Right renal pelvis (tissue), 4 donors: ENCODE measurements around the gene TMEM94. TPM values are rescaled to one million over a fixed set of nuclear protein-coding genes. Genes with fewer than 3 reads are reported as not detected.
A peak's percentile ranks its signal among the peaks of the same experiment; 100 is the strongest.
"Not testable (repeated sequence)": the region's sequence is repeated elsewhere in the genome, so short reads cannot be mapped to it uniquely, and the experiment has no call there.

Experiments
- DNase-seq, 4 donors: peaks; one replicate each; pipeline ENCODE4 v3.0.0-alpha.2; 2013; ENCODE audit warnings: low read depth in 4 of 4, low spot score in 3 of 4, missing footprints in 1 of 4
- polyA plus RNA-seq, 4 donors: library from polyadenylated mRNA; unstranded; fragments of 120-200 nt; gene quantifications; one replicate each; pipeline ENCODE4 v1.2.1, GENCODE V29; 2013; ENCODE audit not compliant: insufficient read length in 4 of 4

TMEM94 gene
- polyA plus RNA-seq, 4 donors = 77.7 to 99.0 (median 81.1) TPM

DNA sequence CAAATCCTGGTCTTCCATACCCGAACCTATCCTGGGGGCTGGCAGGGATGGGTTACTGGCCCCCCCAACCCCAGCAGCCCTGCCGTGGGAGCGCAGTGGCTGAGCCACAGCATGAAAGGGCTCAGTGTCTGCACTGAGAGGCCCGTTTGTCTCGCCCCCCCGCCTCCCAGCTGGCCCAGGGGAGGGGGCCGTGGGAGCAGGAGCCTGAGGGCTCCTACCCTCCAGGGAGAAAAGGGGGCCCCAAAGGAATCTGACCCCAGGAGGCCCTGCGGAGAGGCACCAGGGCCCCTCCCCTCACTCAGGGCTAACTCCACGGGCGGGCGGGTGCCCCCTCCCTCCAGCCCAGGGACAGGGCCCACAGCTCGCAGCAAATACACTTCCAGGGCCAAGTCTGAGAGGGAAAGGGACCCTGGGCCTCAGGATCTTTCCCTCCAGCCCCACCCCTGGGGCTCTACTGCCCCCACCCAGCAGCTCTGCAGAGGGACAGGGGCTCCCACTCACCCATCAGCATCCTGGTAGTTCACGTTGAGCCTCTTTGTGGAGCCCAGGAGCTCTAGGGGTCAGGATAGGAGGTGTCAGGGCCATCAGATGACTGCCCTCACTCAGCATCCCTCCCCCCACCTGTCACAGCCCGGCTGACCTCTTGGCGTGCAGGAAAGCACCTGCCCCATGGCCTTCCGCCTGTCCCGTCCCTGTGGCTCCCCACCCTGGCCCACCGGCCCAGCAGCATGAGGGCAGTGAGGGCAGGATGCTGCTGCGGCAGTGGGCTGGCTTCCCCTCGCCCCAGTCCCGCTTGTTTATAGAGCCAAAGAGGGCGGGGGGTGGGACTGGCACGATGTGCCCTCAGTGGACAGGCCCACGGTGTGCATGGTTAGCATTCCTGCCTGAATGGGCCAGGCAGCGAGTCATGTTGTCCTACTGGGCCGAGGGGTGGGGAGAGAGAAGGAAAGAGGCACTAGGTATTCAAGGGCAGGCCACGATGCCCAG lies 51.6 kb downstream of the TMEM94 start:
- DNase-seq = no peak

DNA sequence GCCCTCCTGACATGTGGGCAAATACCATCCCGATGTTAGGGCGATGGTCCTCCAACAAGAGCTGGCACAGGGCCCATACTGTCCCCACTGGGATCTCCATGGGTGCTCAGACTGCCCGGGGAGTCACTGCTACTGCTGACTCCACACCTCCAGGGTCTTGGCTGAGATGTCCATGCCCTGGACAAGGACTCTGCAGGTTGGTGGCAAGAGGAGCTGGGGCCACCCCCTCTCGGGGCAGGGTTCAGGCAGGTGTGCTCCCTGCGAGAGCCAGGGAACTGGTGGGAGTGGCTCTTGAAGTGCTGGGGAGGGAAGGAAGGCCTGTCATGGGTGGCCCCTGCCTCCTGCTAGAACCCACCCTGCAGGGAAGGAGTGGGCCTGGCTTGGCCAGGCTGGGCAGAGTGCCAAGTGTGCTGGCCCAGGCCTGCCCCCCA lies 52.5 kb downstream of the TMEM94 start:
- DNase-seq = no peak

DNA sequence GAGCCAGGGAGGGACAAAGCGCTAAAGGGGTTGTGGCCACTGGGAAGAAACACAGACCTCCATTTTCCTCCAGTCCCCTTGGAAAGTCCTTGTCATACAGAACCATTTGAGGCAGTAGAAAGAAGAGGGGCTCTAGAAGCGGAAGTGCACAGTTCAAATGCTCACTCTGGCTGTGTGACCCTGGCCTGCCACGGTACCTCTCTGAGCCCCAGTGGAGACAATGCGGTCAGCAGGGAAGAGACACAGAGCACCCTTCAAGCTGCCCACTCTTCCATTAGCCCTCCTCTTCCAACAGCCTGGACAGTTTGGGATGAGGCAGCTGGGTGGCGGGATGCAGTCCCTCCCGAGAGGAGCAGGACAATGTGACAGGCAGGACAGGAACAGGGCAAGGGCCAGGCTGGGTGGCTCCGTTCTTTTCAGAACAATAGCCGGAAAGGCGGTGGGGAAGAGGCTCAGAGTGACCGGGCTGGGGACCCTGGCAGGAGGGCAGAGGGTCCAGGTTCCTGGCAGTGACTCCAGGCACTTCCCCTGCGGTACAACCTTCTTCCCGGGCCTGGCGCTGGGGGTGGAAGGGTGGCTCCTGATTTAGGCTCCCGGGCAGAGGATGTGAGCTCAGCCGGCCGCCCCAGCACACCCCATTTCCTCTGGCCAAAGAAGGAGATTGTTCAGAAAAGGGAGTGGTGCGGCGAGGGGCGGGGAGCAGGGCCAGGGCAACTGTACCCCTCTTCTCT lies 53.3 kb downstream of the TMEM94 start:
- DNase-seq = no peak

DNA sequence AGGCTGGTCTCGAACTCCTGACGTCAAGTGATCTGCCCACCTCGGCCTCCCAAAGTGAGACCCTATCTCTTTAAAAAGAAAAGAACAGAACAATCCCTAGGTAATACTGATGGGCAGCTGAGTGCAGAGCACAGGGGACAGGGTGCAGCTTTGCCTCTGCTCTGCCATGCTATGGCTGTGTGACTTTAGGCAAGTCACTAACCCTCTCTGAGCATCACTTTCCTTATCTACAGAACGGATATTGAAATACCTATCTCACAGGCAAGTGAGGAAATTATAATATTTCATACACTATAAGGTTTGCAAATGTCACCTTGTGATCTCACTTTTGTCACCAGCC lies 54.8 kb downstream of the TMEM94 start:
- DNase-seq = no peak

DNA sequence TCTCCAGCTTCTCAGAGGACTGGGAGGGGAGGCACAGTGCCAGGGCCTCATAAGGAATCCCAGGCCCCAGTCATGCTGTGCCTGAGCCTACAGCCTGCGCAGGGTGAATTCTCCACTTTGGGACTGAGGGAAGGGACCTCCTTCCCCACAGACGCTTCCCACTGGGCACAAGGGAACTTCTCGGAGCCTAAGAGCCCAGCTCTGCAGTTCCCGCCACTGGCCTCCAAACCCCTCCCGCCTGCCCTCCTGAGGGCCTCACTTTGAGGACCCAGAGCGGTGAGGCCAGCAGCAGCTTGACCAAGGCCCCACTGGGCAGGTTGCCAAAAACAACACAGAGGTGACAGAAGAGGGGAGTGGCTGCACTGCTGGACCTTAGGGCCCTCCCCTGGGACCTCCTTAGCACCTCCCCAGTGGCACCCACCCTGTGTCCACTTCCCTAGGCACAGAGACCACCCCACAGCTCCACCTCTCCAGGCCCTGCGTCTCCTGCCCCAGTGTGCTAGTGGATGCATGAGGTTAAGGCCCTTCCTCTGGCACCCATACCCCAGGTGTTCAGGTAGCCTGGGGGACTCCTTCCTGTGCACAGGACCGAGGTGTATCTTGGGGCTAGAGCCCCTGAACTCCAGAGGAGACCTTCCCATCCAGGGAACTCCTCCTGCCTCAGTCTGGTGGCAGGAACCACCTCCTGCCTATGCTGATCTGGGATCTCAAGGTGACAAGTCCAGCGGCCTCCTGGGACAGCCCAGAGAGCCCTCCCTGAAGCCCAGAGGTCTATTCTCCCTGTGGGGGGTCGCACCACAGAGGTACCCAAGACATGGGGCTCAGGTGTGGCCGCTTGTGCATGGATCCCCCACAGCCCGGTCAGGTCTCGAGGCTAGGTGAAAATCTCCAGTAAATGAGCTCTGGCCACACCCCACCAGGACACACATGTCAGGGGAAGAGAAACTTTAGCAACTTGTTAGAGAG lies 55.5 kb downstream of the TMEM94 start:
- no peak for DNase-seq

DNA sequence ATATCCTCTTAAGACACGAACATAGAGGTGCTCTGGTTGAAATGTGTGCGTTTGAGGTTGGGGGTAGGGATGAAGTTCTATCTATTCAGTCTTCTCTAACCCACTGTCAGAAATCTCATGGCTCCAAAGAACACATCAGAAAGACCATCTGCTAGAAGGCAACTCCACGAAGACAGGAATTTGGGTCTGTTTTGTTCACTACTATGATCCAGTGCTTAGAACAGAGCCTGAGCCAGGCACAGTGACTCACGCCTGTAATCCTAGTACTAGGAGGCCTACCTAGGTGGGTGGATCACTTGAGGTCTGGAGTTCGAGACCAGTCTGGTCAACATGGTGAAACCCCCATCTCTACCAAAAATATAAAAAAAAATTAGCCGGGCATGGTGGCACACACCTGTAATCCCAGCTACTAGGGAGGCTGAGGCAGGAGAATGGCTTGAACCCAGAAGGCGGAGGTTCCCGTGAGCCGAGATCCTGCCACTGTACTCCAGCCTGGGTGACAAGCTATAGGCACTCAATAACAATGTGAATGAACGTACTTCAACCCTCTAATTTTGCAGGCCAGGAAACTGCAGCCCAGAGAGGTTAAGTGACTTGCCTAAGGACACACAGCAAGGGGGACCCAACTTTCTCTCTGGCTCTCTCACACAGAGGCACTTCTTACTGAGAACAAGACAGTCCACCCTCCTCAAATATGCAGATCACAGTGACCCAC lies 56.6 kb downstream of the TMEM94 start:
- DNase-seq = no peak

DNA sequence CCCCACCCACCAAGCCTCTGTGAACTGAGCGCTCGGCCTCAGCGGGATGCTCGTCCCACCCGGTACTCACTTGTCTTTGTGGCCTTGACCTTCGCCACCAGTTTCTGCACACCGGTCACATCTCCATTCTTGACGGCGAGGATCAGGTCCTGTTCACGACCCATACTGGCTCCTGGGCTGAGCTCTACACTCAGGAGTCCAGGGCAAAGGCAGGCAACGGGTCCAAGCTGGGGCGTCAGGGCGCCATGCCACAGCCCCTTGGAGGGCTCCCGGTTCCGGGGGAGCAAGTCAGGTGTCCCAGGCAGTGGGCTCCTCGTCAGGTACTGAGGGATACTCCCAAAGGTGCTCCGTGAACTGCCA lies 57.2 kb downstream of the TMEM94 start:
- no peak for DNase-seq

DNA sequence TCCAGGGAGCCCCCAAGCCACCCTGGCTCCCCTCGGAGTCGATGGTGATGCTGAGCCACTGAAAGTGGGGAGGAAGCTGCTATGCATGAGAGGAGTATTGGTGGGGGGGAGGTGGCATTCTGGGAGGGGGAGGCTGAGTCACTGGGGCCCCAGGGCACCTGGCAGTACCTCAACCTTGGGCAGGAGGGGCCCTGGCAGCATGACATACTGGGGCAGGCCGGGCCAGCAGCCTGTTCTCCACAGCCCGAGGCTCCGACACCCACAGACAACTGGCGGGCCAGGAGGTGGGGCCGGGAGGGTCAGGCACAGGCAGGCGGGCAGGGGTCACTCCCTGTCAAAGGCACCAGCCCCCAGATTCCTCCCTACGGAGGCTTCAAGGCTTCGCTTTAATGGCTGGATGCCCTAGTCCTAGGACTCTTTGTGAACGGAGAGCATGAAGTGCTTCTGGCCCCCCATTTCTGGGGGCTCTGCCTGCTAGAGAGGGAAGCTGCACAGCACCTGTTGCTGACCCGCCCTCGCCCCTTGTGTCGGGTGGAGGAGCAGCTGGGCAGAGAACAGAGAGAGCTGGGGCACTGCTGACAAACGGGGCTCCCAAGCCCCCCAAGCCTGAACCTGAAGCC lies 58.0 kb downstream of the TMEM94 start:
- no peak for DNase-seq

DNA sequence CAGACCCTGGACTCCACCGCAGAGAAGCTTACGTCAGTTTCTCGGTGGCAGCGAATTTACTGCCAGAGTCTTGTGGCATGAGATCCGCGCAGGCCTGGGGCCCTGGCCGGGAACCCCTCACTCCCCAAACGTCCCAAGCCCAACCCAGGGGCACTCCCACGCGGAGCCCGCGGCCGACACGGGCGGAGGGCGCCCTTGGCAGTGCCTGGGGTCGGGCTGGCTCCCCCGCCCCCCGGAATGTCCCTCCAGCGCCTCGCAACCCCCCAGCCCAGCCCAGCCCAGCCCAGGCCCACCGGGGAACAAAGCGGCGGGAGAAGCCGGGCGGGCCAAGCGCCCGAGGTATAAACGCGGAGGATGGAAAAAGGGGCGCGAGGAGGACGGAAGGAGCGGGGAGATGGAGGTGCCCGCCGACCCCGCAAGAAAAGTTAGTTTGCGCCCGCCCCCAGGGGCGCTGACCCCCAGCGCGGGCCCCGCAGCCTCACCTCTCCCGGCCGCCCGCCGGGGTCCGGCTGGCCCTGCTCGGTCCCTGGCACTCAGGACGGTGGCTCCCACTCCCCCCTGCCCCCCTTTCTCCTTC lies 58.6 kb downstream of the TMEM94 start:
- no peak for DNase-seq

DNA sequence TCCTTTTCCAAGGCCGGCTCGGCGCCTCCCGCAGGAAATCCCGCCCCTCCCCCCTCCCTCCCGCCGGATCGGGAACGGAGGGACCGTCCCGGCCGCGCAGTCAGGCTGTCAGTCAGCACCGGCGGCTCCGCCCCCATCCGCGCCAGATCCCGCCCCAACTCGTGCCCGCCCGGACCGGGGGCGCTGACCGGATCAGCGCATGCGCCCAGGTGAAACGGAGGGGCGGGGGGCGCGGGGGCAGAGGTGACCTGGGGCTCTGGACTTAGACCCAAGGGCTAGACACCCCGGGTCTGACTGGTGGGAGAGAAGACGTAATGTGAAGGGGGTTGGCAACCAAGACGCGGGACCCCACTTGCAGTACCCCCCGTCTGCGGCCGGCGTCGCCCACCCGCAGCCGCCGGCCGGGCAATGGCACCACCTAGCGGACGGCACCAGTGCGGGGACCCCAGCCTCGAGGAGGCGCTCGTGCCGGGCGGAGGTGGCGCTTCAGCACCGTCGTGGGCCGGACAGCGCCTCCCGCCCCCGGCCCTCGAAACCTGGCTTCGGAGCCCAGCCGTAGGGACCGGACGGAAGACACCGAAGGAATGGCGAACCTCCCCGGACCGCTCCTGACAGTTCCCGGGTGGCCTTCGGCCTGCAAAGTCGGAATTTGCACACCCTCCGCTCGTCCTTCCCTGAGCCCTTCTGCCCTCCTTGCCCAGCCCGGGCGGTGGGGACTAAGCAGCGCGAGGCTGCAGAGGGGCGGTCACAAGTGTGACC lies 59.2 kb downstream of the TMEM94 start, which contains the start of gene CASKIN2:
Gene CASKIN2 (minus strand): TSS at position 42 of the 759 bp plus-strand sequence. CDS start 1,733 bp downstream, outside the sequence.
- peak; percentile 88 to 93 (median 91) for DNase-seq

DNA sequence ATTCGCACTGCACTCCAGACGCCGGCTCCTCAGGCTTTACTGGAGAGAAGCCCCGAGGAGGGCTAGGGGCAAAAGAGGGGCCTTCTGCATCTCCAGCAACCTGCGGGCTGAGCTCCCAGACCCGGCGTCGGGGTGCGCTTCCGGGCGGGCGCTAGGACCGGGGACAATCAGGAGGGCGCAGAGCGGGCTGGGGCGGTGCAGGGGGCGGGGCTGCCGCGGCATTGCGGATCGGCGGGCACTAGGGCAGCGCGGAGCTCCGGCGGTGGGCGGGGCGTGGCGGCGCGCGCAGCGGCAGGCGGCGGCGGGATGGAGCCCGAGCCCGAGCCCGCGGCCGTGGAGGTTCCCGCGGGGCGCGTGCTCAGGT lies 59.8 kb downstream of the TMEM94 start, which contains the start of gene TSEN54:
Gene TSEN54 (plus strand): TSS at position 274 of the 364 bp plus-strand sequence. CDS start 33 bp downstream, at position 307.
- peak; percentile 75 to 80 (median 80) for DNase-seq

DNA sequence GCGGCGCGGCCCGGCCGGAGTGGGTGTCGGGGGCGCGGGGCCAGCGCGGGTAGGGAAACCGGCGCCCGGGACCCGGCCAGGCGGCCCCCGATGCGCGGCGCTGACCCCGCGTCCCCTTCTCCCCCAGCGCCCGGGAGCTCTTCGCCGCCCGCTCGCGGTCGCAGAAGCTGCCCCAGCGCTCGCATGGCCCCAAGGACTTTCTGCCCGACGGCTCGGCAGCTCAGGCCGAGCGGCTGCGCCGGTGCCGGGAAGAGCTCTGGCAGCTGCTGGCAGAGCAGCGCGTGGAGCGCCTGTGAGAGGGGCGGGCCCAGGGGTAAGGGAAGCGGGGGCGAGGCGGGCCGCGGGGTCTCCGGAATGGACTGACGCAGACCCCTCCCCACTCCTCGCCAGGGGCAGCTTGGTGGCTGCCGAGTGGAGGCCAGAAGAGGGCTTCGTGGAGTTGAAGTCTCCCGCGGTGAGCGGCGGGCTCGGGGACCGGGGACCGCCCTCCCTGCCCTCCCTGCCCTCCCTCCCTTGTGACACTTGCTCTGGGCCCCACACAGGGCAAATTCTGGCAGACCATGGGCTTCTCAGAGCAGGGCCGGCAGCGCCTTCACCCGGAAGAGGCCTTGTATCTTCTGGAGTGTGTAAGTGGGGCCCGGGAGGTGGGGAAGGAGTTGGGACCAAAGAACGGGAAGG lies 60.3 kb downstream of the TMEM94 start:
- DNase-seq = no peak

DNA sequence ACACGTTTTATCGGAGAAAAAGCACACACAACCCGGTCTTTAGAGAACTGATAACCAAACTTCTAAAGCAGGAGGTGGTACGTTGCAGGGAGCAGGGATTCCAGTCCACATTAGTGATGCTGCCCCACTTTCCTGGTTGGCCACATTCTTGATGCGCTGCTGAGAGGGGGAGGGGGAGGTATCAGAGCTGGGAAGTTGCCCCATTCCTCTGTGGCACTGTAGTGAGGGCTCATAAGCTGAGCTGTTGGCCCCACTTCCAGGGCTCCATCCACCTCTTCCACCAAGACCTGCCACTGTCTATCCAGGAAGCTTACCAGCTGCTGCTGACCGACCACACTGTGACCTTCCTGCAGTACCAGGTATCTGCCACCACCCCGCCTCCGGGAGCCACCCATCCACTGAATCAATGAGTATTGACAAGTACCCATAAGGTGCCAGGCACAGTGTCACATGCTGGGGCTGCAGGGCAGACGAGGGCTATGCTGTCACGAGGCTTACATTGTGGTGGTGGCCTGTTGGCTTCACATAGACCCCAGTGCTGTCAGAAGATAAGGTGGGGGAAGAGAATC lies 60.9 kb downstream of the TMEM94 start:
- no peak for DNase-seq

DNA sequence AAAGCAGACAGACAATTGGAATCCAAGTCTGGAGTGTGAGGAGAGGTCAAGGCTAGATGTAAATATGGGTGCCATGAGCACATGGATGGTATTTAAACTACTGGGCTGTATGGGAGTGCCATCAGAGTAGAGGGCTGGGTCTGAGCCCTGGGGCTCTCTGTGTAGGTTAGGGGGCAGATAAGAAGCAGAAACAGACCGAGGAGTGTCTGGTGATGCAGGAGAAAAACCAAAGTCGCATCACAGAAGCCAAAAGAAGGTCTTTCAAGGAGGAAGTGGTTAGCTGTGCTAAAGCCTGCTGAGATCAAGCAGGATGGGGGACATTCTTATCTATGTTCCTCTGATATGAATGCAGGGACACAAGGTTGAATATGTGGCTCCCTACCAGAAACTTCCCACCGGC lies 61.8 kb downstream of the TMEM94 start:
- DNase-seq = no peak

DNA sequence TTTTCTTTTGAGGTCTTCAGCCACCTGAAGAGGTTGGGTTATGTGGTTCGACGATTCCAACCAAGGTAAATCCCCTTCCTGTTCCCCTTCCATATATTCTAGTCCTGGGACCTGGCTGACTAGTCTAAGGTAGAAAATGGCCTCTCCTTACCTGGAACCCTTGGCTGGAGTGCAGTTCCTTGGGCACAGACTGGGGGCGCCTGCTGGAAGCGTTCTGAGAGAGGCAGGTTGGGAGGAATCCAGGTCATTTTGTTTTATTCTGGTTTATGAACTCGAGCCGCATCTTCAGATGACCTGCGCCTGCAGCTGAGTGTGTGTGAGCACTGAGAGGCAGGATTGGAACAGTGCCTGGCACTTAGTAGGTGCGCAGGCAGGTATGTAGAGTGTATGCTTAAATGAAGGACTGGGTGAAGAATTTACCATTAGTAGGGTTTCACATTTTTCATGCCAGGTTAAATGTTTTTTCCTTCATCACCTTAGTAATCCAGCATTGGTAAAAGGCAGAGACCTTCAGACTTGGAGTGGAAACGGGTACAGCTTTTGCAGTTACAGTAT lies 62.6 kb downstream of the TMEM94 start:
- no peak for DNase-seq

DNA sequence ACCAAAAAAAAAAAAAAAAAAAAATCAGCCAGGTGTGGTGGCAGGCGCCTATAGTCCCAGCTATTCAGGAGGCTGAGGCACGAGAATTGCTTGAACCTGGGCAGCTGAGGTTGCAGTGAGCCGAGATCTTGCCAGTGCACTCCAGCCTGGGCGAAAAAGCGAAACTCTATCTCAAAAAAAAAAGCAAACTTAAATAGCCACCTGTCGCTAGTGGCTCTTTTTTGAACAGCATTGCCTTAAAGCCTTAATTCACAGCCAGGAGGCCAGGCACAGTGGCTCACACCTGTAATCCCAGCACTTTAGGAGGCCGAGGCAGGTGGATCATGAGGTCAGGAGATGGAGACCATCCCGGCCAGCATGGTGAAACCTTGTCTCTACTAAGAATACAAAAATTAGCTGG lies 64.0 kb downstream of the TMEM94 start:
- DNase-seq = not testable (repeated sequence)

DNA sequence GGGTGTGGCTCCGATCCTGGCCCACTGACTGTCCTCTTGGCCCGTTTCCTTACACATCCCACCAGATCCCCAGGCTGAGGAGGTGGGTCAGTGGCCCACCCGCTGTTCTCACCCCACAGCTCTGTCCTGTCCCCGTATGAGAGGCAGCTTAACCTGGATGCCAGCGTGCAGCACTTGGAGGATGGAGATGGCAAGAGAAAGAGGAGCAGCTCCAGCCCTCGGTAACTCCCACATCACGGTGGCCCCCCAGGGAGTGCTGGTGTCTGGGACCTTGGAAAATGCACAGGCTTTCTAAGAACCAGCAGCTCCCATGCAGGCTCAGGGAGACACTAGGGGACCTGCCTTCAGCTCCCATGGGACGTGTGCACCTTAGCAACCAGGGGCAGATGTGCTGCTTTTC lies 64.9 kb downstream of the TMEM94 start:
- no peak for DNase-seq
